Neural crest cell (in vitro differentiated cells): ENCODE data around the gene USF2. TPM values are rescaled to one million over a fixed set of nuclear protein-coding genes. Genes with fewer than 3 reads are reported as not detected.

Experiments
- DNase-seq: peaks from one replicate; pipeline ENCODE4 v3.0.0; 2021; ENCODE audit warnings: low read depth, mixed read lengths, low spot score
- H3K27ac Mint-ChIP-seq: one replicate; pipeline ENCODE4 v1.8.0; 2021; ENCODE audit warnings: mild to moderate bottlenecking, mixed read lengths; ENCODE audit not compliant: unreplicated experiment
- H3K27me3 Mint-ChIP-seq: 2 replicates; pipeline ENCODE4 v1.8.0; 2021; ENCODE audit warnings: low read depth, mild to moderate bottlenecking, mixed read lengths
- H3K36me3 Mint-ChIP-seq: 2 replicates; pipeline ENCODE4 v1.8.0; 2021; ENCODE audit warnings: low read depth, mild to moderate bottlenecking, mixed read lengths
- H3K4me1 Mint-ChIP-seq: 2 replicates; pipeline ENCODE4 v1.8.0; 2021; ENCODE audit warnings: mixed read lengths
- H3K4me3 Mint-ChIP-seq: one replicate; pipeline ENCODE4 v1.8.0; 2021; ENCODE audit warnings: mild to moderate bottlenecking, mixed read lengths
- H3K9me3 Mint-ChIP-seq: 2 replicates; pipeline ENCODE4 v1.8.0; 2021; ENCODE audit warnings: mixed read lengths
- total RNA-seq: library from RNA; stranded (reverse); gene quantifications from 2 replicates; pipeline ENCODE4 v1.2.1, GENCODE V29; 2021
- TF ChIP-seq, protein P1 (sequence below): fragments of 200-600 bp; sonication (generic); conservative IDR thresholded peaks from 2 replicates; pipeline ENCODE4 v1.5.0; 2021; ENCODE audit warnings: antibody characterized with exemption, mild to moderate bottlenecking

USF2 gene
- total RNA-seq, 1 donor from 2014 or later = 107 TPM

DNA sequence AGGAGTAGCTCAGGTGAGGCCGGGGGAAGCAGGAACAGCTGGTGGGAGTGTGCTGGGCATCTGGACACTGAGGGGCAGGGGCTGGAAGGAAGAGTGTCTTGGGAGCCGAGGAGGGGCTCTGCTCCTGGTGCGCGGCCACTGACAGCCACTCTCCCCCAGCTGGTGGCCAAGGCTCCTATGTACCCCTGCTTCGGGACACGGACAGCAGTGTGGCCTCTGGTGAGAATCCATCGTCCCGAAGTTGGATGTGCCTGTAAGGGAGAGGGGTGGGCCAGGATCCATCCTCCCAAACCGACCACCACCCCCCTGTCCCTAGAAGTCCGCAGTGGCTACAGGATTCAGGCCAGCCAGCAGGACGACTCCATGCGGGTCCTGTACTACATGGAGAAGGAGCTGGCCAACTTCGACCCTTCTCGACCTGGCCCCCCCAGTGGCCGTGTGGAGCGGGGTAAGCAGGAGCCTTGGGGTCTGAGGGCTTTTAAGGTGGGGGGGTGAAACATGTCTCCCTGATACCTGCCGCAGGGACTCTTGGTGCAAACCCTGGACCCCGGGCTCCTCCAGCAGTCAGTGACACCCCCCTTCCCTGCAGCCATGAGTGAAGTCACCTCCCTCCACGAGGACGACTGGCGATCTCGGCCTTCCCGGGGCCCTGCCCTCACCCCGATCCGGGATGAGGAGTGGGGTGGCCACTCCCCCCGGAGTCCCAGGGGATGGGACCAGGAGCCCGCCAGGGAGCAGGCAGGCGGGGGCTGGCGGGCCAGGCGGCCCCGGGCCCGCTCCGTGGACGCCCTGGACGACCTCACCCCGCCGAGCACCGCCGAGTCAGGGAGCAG is 2.0 kb upstream of the USF2 start:
- Mint-ChIP-seq H3K4me1 (peaks cover 7% of the 10 kb centered on the region), H3K36me3 (peaks cover 2% of the 10 kb centered on the region)

DNA sequence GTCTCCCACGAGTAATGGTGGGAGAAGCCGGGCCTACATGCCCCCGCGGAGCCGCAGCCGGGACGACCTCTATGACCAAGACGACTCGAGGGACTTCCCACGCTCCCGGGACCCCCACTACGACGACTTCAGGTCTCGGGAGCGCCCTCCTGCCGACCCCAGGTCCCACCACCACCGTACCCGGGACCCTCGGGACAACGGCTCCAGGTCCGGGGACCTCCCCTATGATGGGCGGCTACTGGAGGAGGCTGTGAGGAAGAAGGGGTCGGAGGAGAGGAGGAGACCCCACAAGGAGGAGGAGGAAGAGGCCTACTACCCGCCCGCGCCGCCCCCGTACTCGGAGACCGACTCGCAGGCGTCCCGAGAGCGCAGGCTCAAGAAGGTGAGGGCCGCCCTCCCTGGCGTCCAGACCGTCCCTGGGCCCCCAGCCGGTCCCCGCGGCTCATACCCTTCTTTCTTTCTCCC is 1.4 kb upstream of the USF2 start:
- DNase-seq = peak; percentile 34
- peak overlapping the region; percentile 86 for H3K27ac Mint-ChIP-seq
- TF ChIP-seq, protein P1, sequence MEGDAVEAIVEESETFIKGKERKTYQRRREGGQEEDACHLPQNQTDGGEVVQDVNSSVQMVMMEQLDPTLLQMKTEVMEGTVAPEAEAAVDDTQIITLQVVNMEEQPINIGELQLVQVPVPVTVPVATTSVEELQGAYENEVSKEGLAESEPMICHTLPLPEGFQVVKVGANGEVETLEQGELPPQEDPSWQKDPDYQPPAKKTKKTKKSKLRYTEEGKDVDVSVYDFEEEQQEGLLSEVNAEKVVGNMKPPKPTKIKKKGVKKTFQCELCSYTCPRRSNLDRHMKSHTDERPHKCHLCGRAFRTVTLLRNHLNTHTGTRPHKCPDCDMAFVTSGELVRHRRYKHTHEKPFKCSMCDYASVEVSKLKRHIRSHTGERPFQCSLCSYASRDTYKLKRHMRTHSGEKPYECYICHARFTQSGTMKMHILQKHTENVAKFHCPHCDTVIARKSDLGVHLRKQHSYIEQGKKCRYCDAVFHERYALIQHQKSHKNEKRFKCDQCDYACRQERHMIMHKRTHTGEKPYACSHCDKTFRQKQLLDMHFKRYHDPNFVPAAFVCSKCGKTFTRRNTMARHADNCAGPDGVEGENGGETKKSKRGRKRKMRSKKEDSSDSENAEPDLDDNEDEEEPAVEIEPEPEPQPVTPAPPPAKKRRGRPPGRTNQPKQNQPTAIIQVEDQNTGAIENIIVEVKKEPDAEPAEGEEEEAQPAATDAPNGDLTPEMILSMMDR = no peak
- peaks cover 7% of the 10 kb centered on the region for H3K4me1 Mint-ChIP-seq
- peak overlapping the region; percentile 96 for H3K4me3 Mint-ChIP-seq
- H3K27me3 Mint-ChIP-seq = peaks cover 2% of the 10 kb centered on the region
- H3K9me3 Mint-ChIP-seq = no peaks in the 10 kb centered on the region
- peaks cover 5% of the 10 kb centered on the region for H3K36me3 Mint-ChIP-seq

More for the DNA sequence above, 2.0 kb upstream of the USF2 start:
- DNase-seq = no peak
- H3K27me3 Mint-ChIP-seq = peaks cover 2% of the 10 kb centered on the region
- H3K4me3 Mint-ChIP-seq = peak overlapping the region; percentile 81
- no peak overlapping the region for H3K27ac Mint-ChIP-seq
- TF ChIP-seq, protein P1 = no peak
- no peaks in the 10 kb centered on the region for H3K9me3 Mint-ChIP-seq

DNA sequence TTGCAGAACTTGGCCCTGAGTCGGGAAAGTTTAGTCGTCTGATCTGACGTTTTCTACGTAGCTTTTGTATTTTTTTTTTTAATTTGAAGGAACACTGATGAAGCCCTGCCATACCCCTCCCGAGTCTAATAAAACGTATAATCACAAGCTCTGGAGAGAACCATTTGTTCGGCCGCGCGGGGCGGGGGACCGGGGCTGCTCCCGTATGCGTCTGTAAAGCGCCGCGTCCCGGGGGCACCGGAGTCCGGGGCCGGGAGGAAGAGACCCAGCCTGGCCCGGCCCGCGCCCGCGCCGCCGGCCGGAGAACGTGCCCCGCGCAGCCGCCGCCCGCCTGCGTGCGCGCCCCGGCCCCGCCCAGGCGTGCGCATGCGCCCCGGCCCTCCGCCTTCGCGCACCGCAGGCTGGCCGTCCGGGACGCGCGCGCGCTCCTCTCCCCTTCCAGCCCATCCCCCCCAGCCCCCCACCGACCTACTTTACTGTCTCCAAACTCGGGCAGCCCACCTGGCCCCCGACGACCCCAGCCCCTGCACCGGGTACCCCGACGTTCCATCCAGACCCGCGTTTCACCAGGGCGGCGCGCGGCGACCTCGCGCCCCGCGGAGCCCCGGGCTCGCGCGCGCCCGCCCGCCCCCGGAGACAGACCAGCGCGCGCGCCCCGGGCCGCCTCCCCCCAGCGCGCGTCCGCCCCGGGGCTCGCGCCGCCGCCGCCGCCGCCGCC is 785 bp upstream of the USF2 start:
- peaks cover 7% of the 10 kb centered on the region for H3K4me1 Mint-ChIP-seq

DNA sequence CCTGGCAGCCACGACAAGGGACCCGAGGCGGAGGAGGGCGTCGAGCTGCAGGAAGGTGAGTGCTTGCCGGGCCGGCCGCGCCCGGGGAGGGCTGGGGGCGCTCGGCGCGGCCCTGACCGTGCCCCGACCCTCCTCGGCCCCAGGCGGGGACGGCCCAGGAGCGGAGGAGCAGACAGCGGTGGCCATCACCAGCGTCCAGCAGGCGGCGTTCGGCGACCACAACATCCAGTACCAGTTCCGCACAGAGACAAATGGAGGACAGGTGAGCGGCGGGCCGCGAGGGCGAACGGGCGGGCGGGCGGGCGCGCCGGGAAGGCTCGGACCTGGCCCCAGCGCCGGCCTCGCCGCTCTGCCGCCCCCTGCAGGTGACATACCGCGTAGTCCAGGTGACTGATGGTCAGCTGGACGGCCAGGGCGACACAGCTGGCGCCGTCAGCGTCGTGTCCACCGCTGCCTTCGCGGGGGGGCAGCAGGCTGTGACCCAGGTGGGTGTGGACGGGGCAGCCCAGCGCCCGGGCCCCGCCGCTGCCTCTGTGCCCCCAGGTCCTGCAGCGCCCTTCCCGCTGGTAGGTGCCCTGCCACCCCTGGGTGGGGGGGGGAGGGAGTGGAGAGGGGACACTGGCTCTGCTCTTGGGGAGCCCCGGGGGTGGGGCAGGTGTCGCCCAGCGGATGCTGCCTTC is 816 bp downstream of the USF2 start:
- Mint-ChIP-seq H3K36me3 (peaks cover 12% of the 10 kb centered on the region), H3K9me3 (no peaks in the 10 kb centered on the region), H3K27me3 (no peaks in the 10 kb centered on the region)

More for the DNA sequence above, 785 bp upstream of the USF2 start:
- no peaks in the 10 kb centered on the region for H3K9me3 Mint-ChIP-seq
- peak; percentile 53 for DNase-seq
- H3K36me3 Mint-ChIP-seq = peaks cover 5% of the 10 kb centered on the region
- TF ChIP-seq, protein P1 = no peak
- H3K27ac Mint-ChIP-seq = peak overlapping the region; percentile 86
- peak overlapping the region; percentile 96 for H3K4me3 Mint-ChIP-seq
- H3K27me3 Mint-ChIP-seq = no peaks in the 10 kb centered on the region

DNA sequence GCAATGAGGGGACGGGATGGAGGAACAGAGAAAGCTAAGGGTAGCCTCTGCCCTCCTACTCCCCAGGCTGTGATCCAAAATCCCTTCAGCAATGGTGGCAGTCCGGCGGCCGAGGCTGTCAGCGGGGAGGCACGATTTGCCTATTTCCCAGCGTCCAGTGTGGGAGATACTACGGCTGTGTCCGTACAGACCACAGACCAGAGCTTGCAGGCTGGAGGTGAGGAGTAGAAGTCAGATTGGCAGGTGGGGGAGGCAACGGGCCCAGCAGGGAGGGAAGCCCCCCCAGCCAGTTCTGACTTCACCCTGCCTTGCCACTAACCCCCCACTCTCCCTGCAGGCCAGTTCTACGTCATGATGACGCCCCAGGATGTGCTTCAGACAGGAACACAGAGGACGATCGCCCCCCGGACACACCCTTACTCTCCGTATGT is 1.6 kb downstream of the USF2 start:
- Mint-ChIP-seq H3K27ac (no peak overlapping the region), H3K9me3 (no peaks in the 10 kb centered on the region), H3K4me1 (peaks cover 7% of the 10 kb centered on the region), H3K27me3 (no peaks in the 10 kb centered on the region), H3K4me3 (peak overlapping the region; percentile 84), H3K36me3 (peaks cover 13% of the 10 kb centered on the region)
- no peak for DNase-seq
- TF ChIP-seq, protein P1 = no peak

More for the DNA sequence above, 816 bp downstream of the USF2 start:
- peaks cover 7% of the 10 kb centered on the region for H3K4me1 Mint-ChIP-seq
- TF ChIP-seq, protein P1 = peak; percentile 89
- peak; percentile 78 for DNase-seq
- no peak overlapping the region for H3K27ac Mint-ChIP-seq
- peak overlapping the region; percentile 84 for H3K4me3 Mint-ChIP-seq
